LNCaP clone FGC (cell line): ENCODE results near the gene PVRIG.
"Not testable (repeated sequence)": the region's sequence is repeated elsewhere in the genome, so short reads cannot be mapped to it uniquely, and the experiment has no call there.

Experiments
- DNase-seq: peaks from one replicate; pipeline ENCODE4 v3.0.0-alpha.2; 2011; ENCODE audit warnings: low read depth
- H3K4me3 ChIP-seq: 2 replicates; pipeline ENCODE4 v1.5.1; 2011; ENCODE audit warnings: mild to moderate bottlenecking, low read depth, low read length, control low read depth
- TF ChIP-seq, protein P1 (sequence below): IDR thresholded peaks from 2 replicates; pipeline ENCODE4 v1.5.1; 2012; ENCODE audit warnings: mild to moderate bottlenecking; ENCODE audit not compliant: control insufficient read depth, insufficient read depth; ENCODE audit errors: extremely low read depth

Gene PVRIG

GRCh38 chr7:100269306-100270045 is 49.7 kb downstream of the PVRIG start:
- TF ChIP-seq, protein P1, sequence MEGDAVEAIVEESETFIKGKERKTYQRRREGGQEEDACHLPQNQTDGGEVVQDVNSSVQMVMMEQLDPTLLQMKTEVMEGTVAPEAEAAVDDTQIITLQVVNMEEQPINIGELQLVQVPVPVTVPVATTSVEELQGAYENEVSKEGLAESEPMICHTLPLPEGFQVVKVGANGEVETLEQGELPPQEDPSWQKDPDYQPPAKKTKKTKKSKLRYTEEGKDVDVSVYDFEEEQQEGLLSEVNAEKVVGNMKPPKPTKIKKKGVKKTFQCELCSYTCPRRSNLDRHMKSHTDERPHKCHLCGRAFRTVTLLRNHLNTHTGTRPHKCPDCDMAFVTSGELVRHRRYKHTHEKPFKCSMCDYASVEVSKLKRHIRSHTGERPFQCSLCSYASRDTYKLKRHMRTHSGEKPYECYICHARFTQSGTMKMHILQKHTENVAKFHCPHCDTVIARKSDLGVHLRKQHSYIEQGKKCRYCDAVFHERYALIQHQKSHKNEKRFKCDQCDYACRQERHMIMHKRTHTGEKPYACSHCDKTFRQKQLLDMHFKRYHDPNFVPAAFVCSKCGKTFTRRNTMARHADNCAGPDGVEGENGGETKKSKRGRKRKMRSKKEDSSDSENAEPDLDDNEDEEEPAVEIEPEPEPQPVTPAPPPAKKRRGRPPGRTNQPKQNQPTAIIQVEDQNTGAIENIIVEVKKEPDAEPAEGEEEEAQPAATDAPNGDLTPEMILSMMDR: 0 out of 2 replicates have a peak, but pooled peaks have one; percentile 6
- H3K4me3 ChIP-seq, DNase-seq: not testable (repeated sequence)

- H3K4me3 ChIP-seq, DNase-seq: not testable (repeated sequence)
Observed at GRCh38 chr7:100270046-100270918, 50.5 kb downstream of the PVRIG start.
